GM12892 (cell line): ENCODE results near the gene ZDHHC12.

Experiments used
- POLR2A ChIP-seq: IDR thresholded peaks from 2 replicates; pipeline ENCODE4 v1.6.1; 2011; ENCODE audit warnings: low read depth, low read length, control low read depth
- TAF1 ChIP-seq: IDR thresholded peaks from 2 replicates; pipeline ENCODE4 v1.6.1; 2011; ENCODE audit warnings: low read depth, mild to moderate bottlenecking, control low read depth, low read length, borderline replicate concordance

DNA sequence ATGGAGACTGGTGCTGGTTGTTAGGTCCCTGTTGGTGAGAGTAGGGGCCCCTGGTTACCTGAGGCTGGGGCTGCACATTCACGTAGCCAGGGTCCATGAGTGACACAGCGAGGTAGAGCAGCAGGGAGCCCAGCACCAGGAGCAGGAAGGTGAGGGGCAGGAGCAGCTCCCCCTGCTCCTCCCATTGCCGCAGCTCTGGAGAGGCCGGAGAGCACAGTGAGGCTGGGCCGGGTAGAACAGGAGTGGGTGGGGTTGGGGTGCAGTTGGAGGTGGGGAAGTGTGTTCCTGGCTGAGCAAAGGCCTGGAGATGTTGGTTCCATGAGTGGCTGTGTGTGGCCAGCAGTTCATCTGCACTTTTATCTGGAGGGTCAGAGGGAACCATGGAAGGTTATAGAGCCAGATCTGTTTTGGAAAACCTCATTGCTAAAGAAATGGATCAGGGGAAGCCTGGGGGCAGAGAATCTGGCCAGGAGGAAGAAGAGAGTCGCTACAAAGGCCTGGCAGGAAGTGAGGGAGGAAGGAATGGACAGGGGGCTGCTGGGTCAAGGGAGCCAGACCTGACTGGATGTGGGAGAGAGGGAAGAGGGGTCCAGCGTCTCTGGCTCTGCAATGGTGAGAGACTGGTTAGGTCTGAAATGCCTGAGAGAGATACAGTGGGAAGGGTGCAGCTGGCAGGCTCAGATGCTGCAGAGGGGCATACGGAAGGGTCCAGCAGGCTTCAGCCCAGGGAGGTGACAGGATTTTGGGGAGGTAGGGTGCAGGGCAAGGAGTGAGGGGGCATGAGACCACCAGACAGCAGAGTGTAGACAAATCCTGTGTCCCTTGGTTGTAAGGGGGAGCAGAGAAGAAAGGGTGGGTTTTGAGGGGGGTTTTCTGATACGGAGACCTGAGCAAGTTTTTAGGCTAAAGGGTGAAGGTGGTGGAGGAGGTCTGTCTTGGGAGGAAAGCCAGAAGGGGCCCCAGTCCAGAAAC, 1.3 kb downstream of the ZDHHC12 start:
- TF ChIP-seq TAF1 (no peak), POLR2A (no peak)
